Pericardium fibroblast (primary cell): ENCODE data around the gene SCLY. TPM values are rescaled to one million over a fixed set of nuclear protein-coding genes. Genes with fewer than 3 reads are reported as not detected.

Experiments
- total RNA-seq: library from RNA; depleted of rRNA; stranded (reverse); fragments of >200 nt; gene quantifications from 2 replicates; pipeline ENCODE4 v1.2.3, GENCODE V29; 2015

The SCLY gene, protein sequence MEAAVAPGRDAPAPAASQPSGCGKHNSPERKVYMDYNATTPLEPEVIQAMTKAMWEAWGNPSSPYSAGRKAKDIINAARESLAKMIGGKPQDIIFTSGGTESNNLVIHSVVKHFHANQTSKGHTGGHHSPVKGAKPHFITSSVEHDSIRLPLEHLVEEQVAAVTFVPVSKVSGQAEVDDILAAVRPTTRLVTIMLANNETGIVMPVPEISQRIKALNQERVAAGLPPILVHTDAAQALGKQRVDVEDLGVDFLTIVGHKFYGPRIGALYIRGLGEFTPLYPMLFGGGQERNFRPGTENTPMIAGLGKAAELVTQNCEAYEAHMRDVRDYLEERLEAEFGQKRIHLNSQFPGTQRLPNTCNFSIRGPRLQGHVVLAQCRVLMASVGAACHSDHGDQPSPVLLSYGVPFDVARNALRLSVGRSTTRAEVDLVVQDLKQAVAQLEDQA
- total RNA-seq, result 8.0 and 9.9 TPM in 2 replicates

DNA sequence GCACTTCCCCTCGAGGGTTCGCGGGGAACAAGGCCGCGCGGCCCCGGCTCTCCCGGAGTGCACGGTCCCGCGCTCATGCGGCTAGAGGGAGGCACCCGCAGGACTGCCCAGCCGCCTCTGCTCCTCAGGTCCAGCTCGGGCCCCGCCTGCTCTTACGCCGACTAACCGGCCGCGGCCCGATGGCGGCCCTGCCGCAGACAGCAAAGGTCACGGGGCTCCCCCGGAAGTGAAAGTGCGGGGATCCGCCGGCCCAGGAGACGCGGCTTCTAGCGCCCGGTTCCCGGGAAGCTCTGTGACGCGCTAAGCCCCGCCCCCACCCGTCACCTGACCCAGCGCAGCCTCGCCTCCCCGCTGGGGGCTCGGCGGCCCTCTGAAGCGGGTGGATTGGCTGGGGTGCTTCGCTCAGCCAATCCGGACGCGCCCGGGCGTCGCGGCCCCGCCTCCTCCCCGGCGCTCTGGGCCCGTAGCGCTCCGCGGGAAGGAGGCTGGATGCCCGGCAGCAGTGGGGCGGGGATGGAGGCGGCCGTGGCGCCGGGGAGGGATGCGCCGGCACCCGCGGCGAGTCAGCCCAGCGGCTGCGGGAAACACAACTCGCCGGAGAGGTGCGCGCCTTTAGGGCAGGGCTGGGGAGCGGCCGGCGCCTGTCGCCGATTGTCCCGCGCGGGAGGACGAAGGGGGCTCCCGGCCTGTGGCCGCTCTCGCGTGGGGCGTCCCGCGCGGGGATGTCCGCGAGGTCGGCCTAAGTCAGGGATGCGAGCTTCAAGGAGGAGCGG is at the start of gene SCLY:
Gene SCLY (plus strand): TSS at position 460 of the 773 bp plus-strand sequence. CDS start 54 bp downstream, at position 514.

DNA sequence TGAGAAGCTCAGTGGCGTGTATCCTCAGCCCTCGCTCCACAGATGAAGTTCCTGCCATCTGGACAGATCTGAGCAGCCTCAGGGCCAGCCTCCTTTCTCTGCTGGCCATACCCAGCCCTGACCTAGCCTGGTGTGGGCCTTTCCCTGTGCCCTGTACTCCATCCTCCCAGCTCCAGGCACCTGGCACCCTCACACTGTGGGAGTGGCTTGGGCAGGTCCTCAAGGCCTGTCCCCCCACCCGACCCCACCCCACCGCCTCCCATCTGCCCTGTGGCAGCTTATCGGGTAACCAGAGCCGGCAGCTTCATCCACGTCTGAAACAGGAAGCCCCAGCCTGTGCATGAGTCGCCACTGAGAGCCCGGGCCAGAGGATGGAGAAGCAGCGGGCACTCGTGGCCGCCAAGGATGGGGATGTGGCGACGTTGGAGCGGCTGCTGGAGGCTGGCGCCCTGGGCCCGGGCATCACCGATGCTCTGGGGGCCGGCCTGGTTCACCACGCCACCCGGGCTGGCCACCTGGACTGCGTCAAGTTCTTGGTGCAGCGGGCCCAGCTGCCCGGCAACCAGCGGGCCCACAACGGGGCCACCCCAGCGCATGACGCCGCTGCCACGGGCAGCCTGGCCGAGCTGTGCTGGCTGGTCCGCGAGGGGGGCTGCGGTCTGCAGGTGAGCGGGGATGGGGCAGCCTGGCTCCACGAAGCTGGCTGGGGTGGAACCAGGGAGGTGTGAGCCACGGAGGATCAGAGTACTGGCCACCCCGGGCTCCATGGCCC is 39.4 kb downstream of the SCLY start, which contains the start of gene ESPNL:
Gene ESPNL (plus strand): TSS at position 292 of the 772 bp plus-strand sequence. CDS start 80 bp downstream, at position 372.

DNA sequence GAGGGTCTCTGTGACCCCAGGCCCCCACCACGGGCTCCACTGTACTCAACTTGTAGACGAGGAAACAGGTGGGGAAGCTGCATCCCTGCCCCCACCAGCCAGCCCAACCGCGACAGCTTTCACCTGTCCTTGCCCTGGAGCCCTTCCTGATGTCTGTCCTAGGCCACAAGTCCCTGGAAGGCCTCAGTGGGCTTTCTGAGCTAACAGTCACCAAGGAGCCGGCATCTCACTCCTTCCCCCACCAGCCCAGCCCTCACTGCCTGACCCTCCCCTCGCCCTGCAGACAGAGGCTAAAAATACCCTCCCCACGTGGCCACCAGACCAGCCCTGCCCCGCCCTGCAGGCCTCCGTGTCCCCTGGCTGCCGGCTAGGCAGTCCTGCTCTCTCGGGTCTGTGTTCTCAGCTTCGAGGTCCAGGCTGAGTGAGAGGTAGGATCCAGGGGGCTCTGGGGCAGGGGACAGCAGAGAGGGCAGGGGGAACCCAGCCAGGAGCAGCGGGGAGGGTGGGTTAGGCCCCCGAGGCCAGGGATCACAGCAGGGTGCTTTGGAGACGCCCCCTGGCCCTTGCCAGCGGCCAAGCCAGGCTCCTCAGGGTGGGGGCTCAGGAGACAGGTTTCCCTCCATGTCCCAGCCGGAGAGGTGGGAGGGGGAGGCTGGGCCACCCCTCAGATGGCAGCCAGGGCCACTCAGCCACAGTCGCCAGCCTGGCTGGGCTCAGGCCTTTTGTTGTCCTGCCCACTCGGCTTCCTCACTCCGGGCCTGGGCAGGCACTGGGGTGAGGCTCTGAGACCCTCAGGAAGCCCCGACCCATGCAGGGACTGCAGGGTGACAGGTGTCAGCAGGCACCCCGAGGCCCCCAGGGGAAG is 77.8 kb downstream of the SCLY start, which contains the start of gene KLHL30:
Gene KLHL30 (plus strand): TSS at position 338 of the 865 bp plus-strand sequence. CDS start 2,087 bp downstream, outside the sequence.

Other genes starting within 250 kb of the SCLY start
- gene RAMP1, start 201.4 kb upstream of the SCLY start, total RNA-seq, result 18.0 and 21.4 TPM in 2 replicates
- 95.8 and 116 TPM in 2 replicates for gene UBE2F, start 94.0 kb upstream of the SCLY start, total RNA-seq
- gene ESPNL, start 39.3 kb downstream of the SCLY start, total RNA-seq, result 1.8 and 5.0 TPM in 2 replicates
- gene KLHL30, start 77.7 kb downstream of the SCLY start, total RNA-seq, result 0.12 and 1.3 TPM in 2 replicates
- 1.1 and 11.2 TPM in 2 replicates for gene ERFE, start 98.0 kb downstream of the SCLY start, total RNA-seq
- 13.9 and 23.7 TPM in 2 replicates for gene ILKAP, start 142.7 kb downstream of the SCLY start, total RNA-seq
- 1.6 and 3.6 TPM in 2 replicates for gene HES6, start 179.0 kb downstream of the SCLY start, total RNA-seq
- gene PER2, start 227.6 kb downstream of the SCLY start, total RNA-seq, result 0.68 and 3.0 TPM in 2 replicates